OCI-LY3 (cell line): Measurements from ENCODE around the gene SUMF1.
"Not testable (repeated sequence)": the region's sequence is repeated elsewhere in the genome, so short reads cannot be mapped to it uniquely, and the experiment has no call there.

Source experiments
- H2AFZ ChIP-seq: fragments of 200-600, 300-600 bp; shearing (Covaris generic); 2 replicates; pipeline ENCODE4 v1.6.0; 2014; ENCODE audit warnings: antibody characterized with exemption, low read depth, low read length
- H3K27ac ChIP-seq: fragments of 200-600, 300-600 bp; sonication (generic); 2 replicates; pipeline ENCODE4 v1.5.1; 2014; ENCODE audit warnings: mild to moderate bottlenecking, low read length, moderate library complexity, mixed read lengths
- H3K27me3 ChIP-seq: fragments of 200-600, 300-600 bp; sonication (generic); 2 replicates; pipeline ENCODE4 v1.6.1; 2014; ENCODE audit warnings: low read depth, low read length, mixed read lengths
- H3K36me3 ChIP-seq: fragments of 200-600, 300-600 bp; sonication (generic); replicated peaks from 2 replicates; pipeline ENCODE3; 2014; ENCODE audit warnings: low read depth, low read length, mixed read lengths
- H3K4me1 ChIP-seq: fragments of 300-600, 200-600 bp; sonication (generic); 2 replicates; pipeline ENCODE4 v1.6.1; 2014; ENCODE audit warnings: low read length, mixed read lengths
- H3K4me2 ChIP-seq: fragments of 200-600, 300-600 bp; sonication (generic); 2 replicates; pipeline ENCODE4 v1.6.1; 2014; ENCODE audit warnings: low read length, mixed read lengths
- H3K4me3 ChIP-seq: fragments of 300-600, 200-600 bp; sonication (generic); 2 replicates; pipeline ENCODE4 v1.5.1; 2014; ENCODE audit warnings: antibody characterized with exemption, mild to moderate bottlenecking, low read length, moderate library complexity
- H3K79me2 ChIP-seq: fragments of 300-600, 200-600 bp; shearing (Covaris generic); 2 replicates; pipeline ENCODE4 v1.6.1; 2014; ENCODE audit warnings: mild to moderate bottlenecking, low read length, mixed read lengths
- H3K9ac ChIP-seq: fragments of 300-600, 200-600 bp; shearing (Covaris generic); 2 replicates; pipeline ENCODE4 v1.6.0; 2014; ENCODE audit warnings: mild to moderate bottlenecking, low read length, moderate library complexity
- H3K9me3 ChIP-seq: fragments of 200-600, 300-600 bp; shearing (Covaris generic); 2 replicates; pipeline ENCODE4 v1.6.1; 2014; ENCODE audit warnings: low read length, mixed read lengths; ENCODE audit not compliant: insufficient read depth
- H4K20me1 ChIP-seq: fragments of 200-600, 300-600 bp; sonication (generic); 2 replicates; pipeline ENCODE4 v1.6.1; 2016; ENCODE audit warnings: low read length, mixed read lengths; ENCODE audit not compliant: insufficient read depth
- CTCF ChIP-seq: fragments of 200-600, 300-600 bp; sonication (generic); IDR thresholded peaks from 2 replicates; pipeline ENCODE4 v1.5.1; 2014; ENCODE audit warnings: antibody characterized with exemption, low read length, low read depth
- EZH2phosphoT487 ChIP-seq: fragments of 200-600 bp; shearing (Covaris generic); IDR thresholded peaks from 2 replicates; pipeline ENCODE4 v1.6.1; 2018; ENCODE audit warnings: antibody characterized with exemption, mixed run types, low read depth

SUMF1 gene

GRCh38 chr3:4462369-4463040, 4.6 kb downstream of the SUMF1 start:
- Histone ChIP-seq H3K4me3 (no peak overlapping the region), H3K9me3 (no peaks in the 10 kb centered on the region), H2AFZ (no peak overlapping the region), H4K20me1 (no peaks in the 10 kb centered on the region), H3K4me1 (no peaks in the 10 kb centered on the region), H3K27ac (no peak overlapping the region), H3K9ac (no peak overlapping the region), H3K36me3 (no peaks in the 10 kb centered on the region), H3K27me3 (no peaks in the 10 kb centered on the region), H3K79me2 (no peaks in the 10 kb centered on the region), H3K4me2 (no peak overlapping the region)
- no peak for TF ChIP-seq EZH2phosphoT487
- TF ChIP-seq CTCF, result no peak

GRCh38 chr3:4461468-4462090, 5.5 kb downstream of the SUMF1 start:
- Histone ChIP-seq H3K4me1 (no peaks in the 10 kb centered on the region), H3K9me3 (no peaks in the 10 kb centered on the region), H3K36me3 (no peaks in the 10 kb centered on the region), H3K4me2 (no peak overlapping the region), H3K79me2 (no peaks in the 10 kb centered on the region), H3K27ac (no peak overlapping the region), H4K20me1 (no peaks in the 10 kb centered on the region), H3K27me3 (no peaks in the 10 kb centered on the region), H3K4me3 (no peak overlapping the region), H3K9ac (no peak overlapping the region), H2AFZ (no peak overlapping the region)
- TF ChIP-seq EZH2phosphoT487 (no peak), CTCF (no peak)

- Histone ChIP-seq H2AFZ (no peak overlapping the region), H3K4me1 (no peaks in the 10 kb centered on the region), H3K27ac (no peak overlapping the region), H3K79me2 (no peaks in the 10 kb centered on the region), H4K20me1 (no peaks in the 10 kb centered on the region), H3K4me2 (no peak overlapping the region), H3K4me3 (no peak overlapping the region), H3K27me3 (no peaks in the 10 kb centered on the region), H3K36me3 (no peaks in the 10 kb centered on the region), H3K9ac (no peak overlapping the region), H3K9me3 (no peaks in the 10 kb centered on the region)
- TF ChIP-seq CTCF (no peak), EZH2phosphoT487 (no peak)
Measured at GRCh38 chr3:4460334-4460733, 6.7 kb downstream of the SUMF1 start.

GRCh38 chr3:4458961-4459360, 8.1 kb downstream of the SUMF1 start:
- no peak overlapping the region for H3K9ac ChIP-seq
- no peak overlapping the region for H3K4me2 ChIP-seq
- H2AFZ ChIP-seq, result no peak overlapping the region
- TF ChIP-seq CTCF (no peak), EZH2phosphoT487 (no peak)
- no peak overlapping the region for H3K27ac ChIP-seq
- no peaks in the 10 kb centered on the region for H4K20me1 ChIP-seq
- no peaks in the 10 kb centered on the region for H3K27me3 ChIP-seq
- no peaks in the 10 kb centered on the region for H3K9me3 ChIP-seq
- no peak overlapping the region for H3K4me3 ChIP-seq
- no peaks in the 10 kb centered on the region for H3K4me1 ChIP-seq
- H3K36me3 ChIP-seq, result no peaks in the 10 kb centered on the region
- H3K79me2 ChIP-seq, result no peaks in the 10 kb centered on the region

- not testable (repeated sequence) for H3K27ac ChIP-seq, H3K9ac ChIP-seq, H3K4me2 ChIP-seq, H3K27me3 ChIP-seq, H3K36me3 ChIP-seq, H4K20me1 ChIP-seq, H3K4me3 ChIP-seq, H3K4me1 ChIP-seq, H3K79me2 ChIP-seq, H2AFZ ChIP-seq, H3K9me3 ChIP-seq
Measured at GRCh38 chr3:4456780-4457179, 10.3 kb downstream of the SUMF1 start.
